COLO668 (cell line): ENCODE measurements around the gene SCGB1C1.

ENCODE experiments used
- DNase-seq: peaks from one replicate; lab custom pipeline; 2025; ENCODE audit not compliant: unreplicated experiment; lab: John Stamatoyannopoulos, UW

SCGB1C1 gene

GRCh38 chr11:240315-240714 lies 47.4 kb downstream of the SCGB1C1 start:
- DNase-seq, result no peak

- DNase-seq, result no peak
Observed at GRCh38 chr11:241634-242033, 48.8 kb downstream of the SCGB1C1 start.
